SIG-M5 (cell line): Measurements from ENCODE around the gene MRPL10.

Experiments used
- DNase-seq: peaks from one replicate; lab custom pipeline; 2025; lab: John Stamatoyannopoulos, UW

Gene MRPL10

GRCh38 chr17:47839071-47839470, 7.7 kb upstream of the MRPL10 start:
- no peak for DNase-seq

GRCh38 chr17:47838636-47839035, 7.3 kb upstream of the MRPL10 start:
- DNase-seq = no peak

GRCh38 chr17:47837401-47838039, 6.2 kb upstream of the MRPL10 start:
- DNase-seq = no peak

GRCh38 chr17:47836601-47837000, 5.3 kb upstream of the MRPL10 start:
- no peak for DNase-seq

- DNase-seq = no peak
Observed at GRCh38 chr17:47834756-47835155, 3.4 kb upstream of the MRPL10 start.

- no peak for DNase-seq
Observed at GRCh38 chr17:47831934-47832327, 590 bp upstream of the MRPL10 start.

GRCh38 chr17:47830396-47831002, 842 bp downstream of the MRPL10 start:
- no peak for DNase-seq

GRCh38 chr17:47829870-47830269, 1.5 kb downstream of the MRPL10 start:
- no peak for DNase-seq

GRCh38 chr17:47823519-47823918, 7.8 kb downstream of the MRPL10 start:
- DNase-seq = no peak

- no peak for DNase-seq
Observed at GRCh38 chr17:47822785-47823184, 8.6 kb downstream of the MRPL10 start.

- peak; percentile 68 for DNase-seq
Observed at GRCh38 chr17:47821424-47822391, 9.6 kb downstream of the MRPL10 start, which contains the start of gene OSBPL7. Gene OSBPL7 (minus strand): TSS chr17:47821794. CDS start chr17:47820278, 1,516 bp downstream.

- DNase-seq = no peak
Observed at GRCh38 chr17:47821031-47821423, 10.3 kb downstream of the MRPL10 start.

GRCh38 chr17:47820033-47820789, 11.1 kb downstream of the MRPL10 start:
- no peak for DNase-seq

GRCh38 chr17:47819475-47819874, 11.9 kb downstream of the MRPL10 start:
- no peak for DNase-seq

- no peak for DNase-seq
Observed at GRCh38 chr17:47818002-47818695, 13.2 kb downstream of the MRPL10 start.

- no peak for DNase-seq
Observed at GRCh38 chr17:47816947-47817346, 14.4 kb downstream of the MRPL10 start.

- DNase-seq = no peak
Observed at GRCh38 chr17:47816111-47816735, 15.1 kb downstream of the MRPL10 start.

- no peak for DNase-seq
Observed at GRCh38 chr17:47815106-47815918, 16.0 kb downstream of the MRPL10 start.

- no peak for DNase-seq
Observed at GRCh38 chr17:47813512-47814031, 17.8 kb downstream of the MRPL10 start.

- no peak for DNase-seq
Observed at GRCh38 chr17:47813077-47813476, 18.3 kb downstream of the MRPL10 start.
